HG02884 (cell line): ENCODE data around the gene PRR13.
"Not testable (repeated sequence)": the region's sequence is repeated elsewhere in the genome, so short reads cannot be mapped to it uniquely, and the experiment has no call there.

Experiments
- ATAC-seq: cut with Tn5 transposase; IDR thresholded peaks from one replicate; pipeline ENCODE4 v1.9.1; 2021; ENCODE audit warnings: mild to moderate bottlenecking, moderate library complexity; ENCODE audit not compliant: unreplicated experiment

Gene PRR13

GRCh38 chr12:53467880-53468279 lies 26.3 kb downstream of the PRR13 start:
- ATAC-seq: no peak

GRCh38 chr12:53468282-53468681 lies 26.7 kb downstream of the PRR13 start:
- no peak for ATAC-seq

GRCh38 chr12:53472056-53472582 lies 30.6 kb downstream of the PRR13 start:
- ATAC-seq: no peak

- ATAC-seq: no peak
These were observed 32.5 kb downstream of the PRR13 start for GRCh38 chr12:53474077-53474476.

GRCh38 chr12:53474819-53475218 lies 33.3 kb downstream of the PRR13 start:
- no peak for ATAC-seq

- ATAC-seq: no peak
These were observed 35.3 kb downstream of the PRR13 start for GRCh38 chr12:53476769-53477209.

GRCh38 chr12:53478865-53479264 lies 37.3 kb downstream of the PRR13 start:
- no peak for ATAC-seq

- ATAC-seq: no peak
These were observed 37.8 kb downstream of the PRR13 start for GRCh38 chr12:53479331-53479730.

- ATAC-seq: no peak
These were observed 39.2 kb downstream of the PRR13 start for GRCh38 chr12:53480491-53481442.

GRCh38 chr12:53481458-53481857 lies 39.9 kb downstream of the PRR13 start:
- ATAC-seq: not testable (repeated sequence)

- no peak for ATAC-seq
These were observed 40.5 kb downstream of the PRR13 start for GRCh38 chr12:53481939-53482586.

- ATAC-seq: no peak
These were observed 41.2 kb downstream of the PRR13 start for GRCh38 chr12:53482626-53483168.

GRCh38 chr12:53483225-53483978 lies 41.9 kb downstream of the PRR13 start:
- no peak for ATAC-seq

- ATAC-seq: no peak
These were observed 42.4 kb downstream of the PRR13 start for GRCh38 chr12:53483979-53484377.

- ATAC-seq: no peak
These were observed 43.4 kb downstream of the PRR13 start for GRCh38 chr12:53484686-53485575.

- ATAC-seq: no peak
These were observed 44.6 kb downstream of the PRR13 start for GRCh38 chr12:53485955-53486735.

- no peak for ATAC-seq
These were observed 45.4 kb downstream of the PRR13 start for GRCh38 chr12:53486736-53487487.

GRCh38 chr12:53489242-53489864 lies 47.8 kb downstream of the PRR13 start:
- no peak for ATAC-seq
